CD14-positive monocyte (primary cell): Measurements from ENCODE around the gene NHS. TPM values are rescaled to one million over a fixed set of nuclear protein-coding genes. Genes with fewer than 3 reads are reported as not detected.

ENCODE experiments used
- DNase-seq, 3 donors: peaks; one replicate each; pipeline ENCODE4 v3.0.0-alpha.2; 2011 to 2022
- H2AFZ ChIP-seq: 2 replicates; pipeline ENCODE4 v1.6.0; 2012; ENCODE audit warnings: mild to moderate bottlenecking, low read depth, low read length, inconsistent platforms; ENCODE audit not compliant: insufficient read depth, poor library complexity, severe bottlenecking
- H3K27ac ChIP-seq, 2 donors: 1 replicate in 1 of 2; 2 replicates in 1 of 2; pipeline ENCODE4 v1.5.1; 2012 to 2013; ENCODE audit warnings: low read length in 2 of 2, control low read depth in 1 of 2, inconsistent platforms in 1 of 2, low read depth in 1 of 2, mild to moderate bottlenecking in 1 of 2
- H3K27me3 ChIP-seq, 2 donors: one replicate each; pipeline versions ENCODE4 v1.6.0 to v1.6.1; 2011 to 2013; ENCODE audit warnings: low read length in 2 of 2; ENCODE audit not compliant: control insufficient read depth in 2 of 2, insufficient read depth in 2 of 2
- H3K36me3 ChIP-seq, 2 donors: replicated peaks in 1 of 2; 1 replicate in 1 of 2; 2 replicates in 1 of 2; pipeline versions ENCODE4 v1.5.1 to v1.6.1; 2012 to 2013; ENCODE audit warnings: low read length in 2 of 2, control low read depth in 1 of 2, inconsistent platforms in 1 of 2, mild to moderate bottlenecking in 1 of 2; ENCODE audit not compliant: insufficient read depth in 2 of 2, control insufficient read depth in 1 of 2
- H3K4me1 ChIP-seq, 2 donors: 1 replicate in 1 of 2; 2 replicates in 1 of 2; pipeline versions ENCODE4 v1.5.1 to v1.6.1; 2012 to 2013; ENCODE audit warnings: low read length in 2 of 2, control low read depth in 1 of 2, inconsistent platforms in 1 of 2, mild to moderate bottlenecking in 1 of 2, moderate library complexity in 1 of 2; ENCODE audit not compliant: insufficient read depth in 2 of 2, control insufficient read depth in 1 of 2
- H3K4me2 ChIP-seq: replicated peaks from 2 replicates; pipeline ENCODE3; 2012; ENCODE audit warnings: low read length, moderate library complexity, mild to moderate bottlenecking; ENCODE audit not compliant: poor library complexity, severe bottlenecking; ENCODE audit errors: extremely low read depth
- H3K4me3 ChIP-seq, 3 experiments: fragments of 200-600 bp in 1 of 3; sonication (generic) in 1 of 3; replicated peaks in 1 of 3; 1 replicate in 2 of 3; 2 replicates in 1 of 3; pipeline ENCODE4 v1.5.1; 2011 to 2013; ENCODE audit warnings: low read length in 3 of 3, mild to moderate bottlenecking in 3 of 3, control low read depth in 2 of 3, low read depth in 2 of 3, inconsistent platforms in 1 of 3, moderate library complexity in 1 of 3
- H3K79me2 ChIP-seq: 2 replicates; pipeline ENCODE4 v1.6.0; 2012; ENCODE audit warnings: mild to moderate bottlenecking, control low read depth, inconsistent platforms, low read length, moderate library complexity; ENCODE audit not compliant: insufficient read depth
- H3K9ac ChIP-seq: 2 replicates; pipeline ENCODE4 v1.6.0; 2017; ENCODE audit warnings: low read length, mild to moderate bottlenecking; ENCODE audit not compliant: insufficient read depth, poor library complexity, severe bottlenecking
- H3K9me3 ChIP-seq, 2 donors: replicated peaks in 1 of 2; 1 replicate in 1 of 2; 2 replicates in 1 of 2; pipeline versions ENCODE4 v1.5.1 to v1.6.1; 2012 to 2013; ENCODE audit warnings: low read length in 2 of 2, control low read depth in 1 of 2; ENCODE audit not compliant: control insufficient read depth in 1 of 2, insufficient read depth in 1 of 2
- H4K20me1 ChIP-seq: 2 replicates; pipeline ENCODE4 v1.6.0; 2012; ENCODE audit warnings: mild to moderate bottlenecking, low read length, control low read depth, moderate library complexity; ENCODE audit not compliant: insufficient read depth
- H3K27ac Mint-ChIP-seq, 7 donors: one replicate each; pipeline ENCODE4 v1.8.0; 2020; ENCODE audit warnings: mild to moderate bottlenecking in 7 of 7, mixed read lengths in 7 of 7, moderate library complexity in 6 of 7, inconsistent platforms in 2 of 7
- H3K27me3 Mint-ChIP-seq, 3 donors: one replicate each; pipeline ENCODE4 v1.8.0; 2021 to 2022; ENCODE audit warnings: low read depth in 3 of 3, mild to moderate bottlenecking in 3 of 3, mixed read lengths in 3 of 3, moderate library complexity in 3 of 3, inconsistent platforms in 1 of 3
- H3K36me3 Mint-ChIP-seq, 2 donors: one replicate each; pipeline ENCODE4 v1.8.0; 2020; ENCODE audit warnings: mixed read lengths in 2 of 2, inconsistent platforms in 1 of 2, mild to moderate bottlenecking in 1 of 2
- H3K4me1 Mint-ChIP-seq: one replicate; pipeline ENCODE4 v1.8.0; 2020; ENCODE audit warnings: mild to moderate bottlenecking, mixed read lengths
- H3K4me3 Mint-ChIP-seq, 2 donors: one replicate each; pipeline ENCODE4 v1.8.0; 2020; ENCODE audit warnings: mild to moderate bottlenecking in 2 of 2, mixed read lengths in 2 of 2, moderate library complexity in 1 of 2
- H3K9me3 Mint-ChIP-seq, 7 donors: one replicate each; pipeline ENCODE4 v1.8.0; 2020 to 2022; ENCODE audit warnings: mixed read lengths in 7 of 7, mild to moderate bottlenecking in 6 of 7, moderate library complexity in 6 of 7, inconsistent platforms in 2 of 7
- CTCF ChIP-seq: fragments of 200-600 bp; IDR thresholded peaks from one replicate; pipeline ENCODE4 v1.8.0; 2022; ENCODE audit warnings: antibody characterized with exemption, mild to moderate bottlenecking
- WGBS: methylation state at CpG from one replicate; pipeline ENCODE4 v1.1.5; 2013; ENCODE audit warnings: missing lambda C conversion rate; ENCODE audit not compliant: insufficient coverage; 5-methylcytosine and 5-hydroxymethylcytosine counted together
- intact Hi-C, 2 donors: fragments of 100-400 bp; cut with micrococcal nuclease; formaldehyde crosslinking; loops; one replicate each; pipeline versions ENCODE4 v1.15.0 to v1.15.1; 2023
- polyA plus RNA-seq, 3 donors: library from polyadenylated mRNA; depleted of rRNA in 1 of 3; unstranded in 2 of 3; stranded (reverse) in 1 of 3; fragments of 300-500 nt in 2 of 3; fragments of >200 nt in 1 of 3; fragmentation: Illumina TruSeq in 2 of 3; gene quantifications; 1 replicate in 2 of 3; 2 replicates in 1 of 3; pipeline ENCODE4 v1.2.3, GENCODE V29; 2012 to 2021

The NHS gene
- polyA plus RNA-seq, 3 donors: 0.86 to 1.8 (median 1.3) TPM

- Histone ChIP-seq H2AFZ (no peak overlapping the region), H3K4me1 (no peaks in the 10 kb centered on the region), H3K9me3 (no peaks in the 10 kb centered on the region), H3K9ac (no peak overlapping the region), H3K27ac (no peak overlapping the region), H3K27me3 (peaks cover 0 to 3% of the 10 kb centered on the region in 2 donors), H4K20me1 (no peaks in the 10 kb centered on the region), H3K4me2 (no peak overlapping the region), H3K79me2 (no peaks in the 10 kb centered on the region), H3K36me3 (no peaks in the 10 kb centered on the region), H3K4me3 (no peak overlapping the region)
- no peaks in the 10 kb centered on the region for H3K9me3 Mint-ChIP-seq
- H3K27ac Mint-ChIP-seq: no peak overlapping the region
- DNase-seq: no peak
- no peak for TF ChIP-seq CTCF
- no CpG with 5 or more reads among the region's 5 CpGs for WGBS
- H3K36me3 Mint-ChIP-seq: peaks cover 9 to 21% of the 10 kb centered on the region in 2 donors
- H3K27me3 Mint-ChIP-seq: peaks cover 0 to 5% (median 3%) of the 10 kb centered on the region in 3 donors
- intact Hi-C loops: no loop called here
- H3K4me1 Mint-ChIP-seq: peaks cover 4% of the 10 kb centered on the region
- H3K4me3 Mint-ChIP-seq: no peak overlapping the region
These were observed 373.7 kb downstream of the NHS start for GRCh38 chrX:17748684-17749083.

DNA sequence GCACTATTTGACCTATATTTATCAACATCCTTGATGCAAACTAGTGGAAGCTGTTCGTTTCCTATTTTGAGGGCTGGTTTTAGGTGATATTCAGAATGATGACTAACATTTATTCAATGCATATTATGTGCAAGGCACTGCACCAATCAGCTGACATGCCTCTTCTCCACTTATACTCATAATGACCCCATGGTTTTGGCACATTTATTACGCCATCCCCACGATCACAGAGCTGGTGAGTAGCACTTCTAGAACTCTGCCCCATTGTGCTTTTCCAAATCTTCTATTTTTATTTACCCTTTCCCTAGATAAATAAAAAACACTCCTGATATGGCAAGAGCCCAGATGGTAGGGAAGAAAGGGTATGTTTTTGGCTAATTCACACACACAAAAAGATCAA, 375.4 kb downstream of the NHS start:
- peaks cover 9 to 21% of the 10 kb centered on the region in 2 donors for H3K36me3 Mint-ChIP-seq
- Histone ChIP-seq H3K4me3 (no peak overlapping the region), H3K9me3 (no peaks in the 10 kb centered on the region)

More for the DNA sequence above, 375.4 kb downstream of the NHS start:
- Histone ChIP-seq H3K9ac (no peak overlapping the region), H3K36me3 (no peaks in the 10 kb centered on the region), H4K20me1 (no peaks in the 10 kb centered on the region), H3K79me2 (no peaks in the 10 kb centered on the region), H3K4me1 (no peaks in the 10 kb centered on the region), H3K27me3 (peaks cover 0 to 3% of the 10 kb centered on the region in 2 donors), H3K27ac (no peak overlapping the region), H2AFZ (no peak overlapping the region), H3K4me2 (no peak overlapping the region)
- no peaks in the 10 kb centered on the region for H3K4me1 Mint-ChIP-seq
- H3K9me3 Mint-ChIP-seq: no peaks in the 10 kb centered on the region
- TF ChIP-seq CTCF: no peak
- intact Hi-C loops: no loop called here
- peaks cover 0 to 5% (median 3%) of the 10 kb centered on the region in 3 donors for H3K27me3 Mint-ChIP-seq
- no peak overlapping the region for H3K27ac Mint-ChIP-seq
- no peak overlapping the region for H3K4me3 Mint-ChIP-seq
- WGBS: no CpG with 5 or more reads among the region's 3 CpGs
- DNase-seq: no peak
